ENCODE data around the gene CDCA8.

- no peak for TF ChIP-seq EP300 (IDR thresholded peaks at IDR 0.05)
- TF ChIP-seq CTCF (IDR thresholded peaks at IDR 0.05) = no peak
- no peak for TF ChIP-seq POLR2AphosphoS5 (IDR thresholded peaks at IDR 0.05)
- no peak for TF ChIP-seq POLR2A (IDR thresholded peaks at IDR 0.05; ENCODE audit: low read depth)
Measured at GRCh38 chr1:37718181-37718900, 26.0 kb downstream of the CDCA8 start.

Data from esophagus muscularis mucosa (tissue), 4 donors.